Glutamatergic neuron (in vitro differentiated cells): ENCODE results near the gene ARL5C. TPM values are rescaled to one million over a fixed set of nuclear protein-coding genes. Genes with fewer than 3 reads are reported as not detected.

ENCODE experiments used
- DNase-seq: peaks from one replicate; pipeline ENCODE4 v3.0.0; 2022
- H3K27ac Mint-ChIP-seq: one replicate; pipeline ENCODE4 v1.8.0; 2020; ENCODE audit warnings: mild to moderate bottlenecking, mixed read lengths, inconsistent platforms; ENCODE audit not compliant: unreplicated experiment
- H3K27me3 Mint-ChIP-seq: one replicate; pipeline ENCODE4 v1.8.0; 2020; ENCODE audit warnings: mild to moderate bottlenecking, moderate library complexity, mixed read lengths, inconsistent platforms; ENCODE audit not compliant: unreplicated experiment
- H3K36me3 Mint-ChIP-seq: one replicate; pipeline ENCODE4 v1.8.0; 2020; ENCODE audit warnings: mild to moderate bottlenecking, mixed read lengths, inconsistent platforms; ENCODE audit not compliant: unreplicated experiment
- H3K4me1 Mint-ChIP-seq: one replicate; pipeline ENCODE4 v1.8.0; 2020; ENCODE audit warnings: mild to moderate bottlenecking, low read depth, mixed read lengths, inconsistent platforms; ENCODE audit not compliant: unreplicated experiment
- H3K4me3 Mint-ChIP-seq: one replicate; pipeline ENCODE4 v1.8.0; 2020; ENCODE audit warnings: mild to moderate bottlenecking, mixed read lengths, inconsistent platforms; ENCODE audit not compliant: unreplicated experiment
- H3K9me3 Mint-ChIP-seq: one replicate; pipeline ENCODE4 v1.8.0; 2020; ENCODE audit warnings: mild to moderate bottlenecking, moderate library complexity, mixed read lengths, inconsistent platforms; ENCODE audit not compliant: unreplicated experiment
- total RNA-seq: library from RNA; stranded (reverse); fragmentation: NEBNext Ultra II Directional; extraction: Animal tissue kit (Norgen Biotek cat#: 25700); gene quantifications from one replicate; pipeline ENCODE4 v1.2.1, GENCODE V29; 2021; ENCODE audit not compliant: unreplicated experiment
- TF ChIP-seq, protein P1 (sequence below): fragments of 200-600 bp; sonication (generic); IDR thresholded peaks from one replicate; pipeline ENCODE4 v1.5.0; 2021; ENCODE audit not compliant: partially characterized antibody, unreplicated experiment

The ARL5C gene
- total RNA-seq, 1 donor from 2014 or later = not detected

GRCh38 chr17:39173080-39173479 lies 7.1 kb upstream of the ARL5C start:
- H3K36me3 Mint-ChIP-seq = peaks cover 6% of the 10 kb centered on the region
- TF ChIP-seq, protein P1, sequence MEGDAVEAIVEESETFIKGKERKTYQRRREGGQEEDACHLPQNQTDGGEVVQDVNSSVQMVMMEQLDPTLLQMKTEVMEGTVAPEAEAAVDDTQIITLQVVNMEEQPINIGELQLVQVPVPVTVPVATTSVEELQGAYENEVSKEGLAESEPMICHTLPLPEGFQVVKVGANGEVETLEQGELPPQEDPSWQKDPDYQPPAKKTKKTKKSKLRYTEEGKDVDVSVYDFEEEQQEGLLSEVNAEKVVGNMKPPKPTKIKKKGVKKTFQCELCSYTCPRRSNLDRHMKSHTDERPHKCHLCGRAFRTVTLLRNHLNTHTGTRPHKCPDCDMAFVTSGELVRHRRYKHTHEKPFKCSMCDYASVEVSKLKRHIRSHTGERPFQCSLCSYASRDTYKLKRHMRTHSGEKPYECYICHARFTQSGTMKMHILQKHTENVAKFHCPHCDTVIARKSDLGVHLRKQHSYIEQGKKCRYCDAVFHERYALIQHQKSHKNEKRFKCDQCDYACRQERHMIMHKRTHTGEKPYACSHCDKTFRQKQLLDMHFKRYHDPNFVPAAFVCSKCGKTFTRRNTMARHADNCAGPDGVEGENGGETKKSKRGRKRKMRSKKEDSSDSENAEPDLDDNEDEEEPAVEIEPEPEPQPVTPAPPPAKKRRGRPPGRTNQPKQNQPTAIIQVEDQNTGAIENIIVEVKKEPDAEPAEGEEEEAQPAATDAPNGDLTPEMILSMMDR = no peak
- H3K27me3 Mint-ChIP-seq = peaks cover 8% of the 10 kb centered on the region
- H3K4me3 Mint-ChIP-seq = no peak overlapping the region
- H3K9me3 Mint-ChIP-seq = peaks cover 8% of the 10 kb centered on the region
- no peak overlapping the region for H3K27ac Mint-ChIP-seq
- peaks cover 14% of the 10 kb centered on the region for H3K4me1 Mint-ChIP-seq
- no peak for DNase-seq

DNA sequence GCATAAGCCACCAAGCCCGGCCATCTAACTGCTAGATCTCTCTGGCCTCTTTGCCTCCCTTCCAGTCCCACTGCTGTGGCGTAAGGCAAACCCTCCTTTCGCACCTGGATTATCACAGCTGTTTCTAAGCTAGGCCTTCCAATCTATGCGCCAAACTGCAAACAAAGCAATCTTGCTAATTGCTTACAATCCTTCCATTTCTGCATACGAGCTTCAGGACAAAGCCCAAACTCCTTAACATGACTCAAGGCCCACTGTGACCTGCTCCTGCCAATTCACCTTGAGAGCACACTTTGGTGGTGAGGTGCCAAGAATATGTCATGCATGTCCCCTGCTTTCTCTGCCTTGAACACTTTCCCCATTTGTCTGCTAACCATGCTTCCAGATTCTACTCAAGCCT lies 6.0 kb upstream of the ARL5C start:
- H3K27me3 Mint-ChIP-seq = peaks cover 8% of the 10 kb centered on the region
- peaks cover 8% of the 10 kb centered on the region for H3K9me3 Mint-ChIP-seq
- peaks cover 21% of the 10 kb centered on the region for H3K4me1 Mint-ChIP-seq
- no peak overlapping the region for H3K4me3 Mint-ChIP-seq
- H3K27ac Mint-ChIP-seq = no peak overlapping the region
- TF ChIP-seq, protein P1 = no peak
- DNase-seq = no peak
- no peaks in the 10 kb centered on the region for H3K36me3 Mint-ChIP-seq

GRCh38 chr17:39170558-39170957 lies 4.6 kb upstream of the ARL5C start:
- Mint-ChIP-seq H3K4me1 (peaks cover 26% of the 10 kb centered on the region), H3K4me3 (no peak overlapping the region)
- TF ChIP-seq, protein P1 = no peak

DNA sequence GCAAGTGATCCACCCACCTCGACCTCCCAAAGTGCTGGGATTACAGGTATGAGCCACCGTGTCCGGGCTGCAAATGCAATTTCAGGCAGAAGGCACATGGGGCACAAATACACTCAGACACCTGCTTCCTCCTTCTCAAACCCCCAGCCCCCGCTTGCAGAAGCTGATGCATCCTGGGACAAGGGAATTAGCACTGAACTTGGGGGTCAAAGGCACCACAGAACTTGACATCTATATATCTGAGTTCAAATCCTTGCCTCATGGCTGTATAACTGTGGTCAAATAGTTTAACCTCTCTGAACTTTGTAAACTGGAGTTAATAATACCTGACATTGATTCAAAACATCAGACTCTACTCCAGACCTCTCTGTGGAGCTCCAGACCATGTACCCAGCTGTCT lies 4.1 kb upstream of the ARL5C start:
- Mint-ChIP-seq H3K4me1 (peaks cover 26% of the 10 kb centered on the region), H3K9me3 (peaks cover 8% of the 10 kb centered on the region), H3K27me3 (peaks cover 8% of the 10 kb centered on the region), H3K4me3 (no peak overlapping the region), H3K27ac (no peak overlapping the region), H3K36me3 (no peaks in the 10 kb centered on the region)
- no peak for DNase-seq
- TF ChIP-seq, protein P1 = no peak

More at GRCh38 chr17:39170558-39170957, 4.6 kb upstream of the ARL5C start:
- H3K27ac Mint-ChIP-seq = no peak overlapping the region
- H3K9me3 Mint-ChIP-seq = peaks cover 8% of the 10 kb centered on the region
- H3K36me3 Mint-ChIP-seq = no peaks in the 10 kb centered on the region
- DNase-seq = no peak
- peaks cover 8% of the 10 kb centered on the region for H3K27me3 Mint-ChIP-seq

GRCh38 chr17:39169518-39169917 lies 3.6 kb upstream of the ARL5C start:
- peaks cover 24% of the 10 kb centered on the region for H3K4me1 Mint-ChIP-seq
- DNase-seq = no peak
- TF ChIP-seq, protein P1 = no peak
- peaks cover 8% of the 10 kb centered on the region for H3K9me3 Mint-ChIP-seq
- peaks cover 13% of the 10 kb centered on the region for H3K27me3 Mint-ChIP-seq
- no peak overlapping the region for H3K27ac Mint-ChIP-seq
- no peaks in the 10 kb centered on the region for H3K36me3 Mint-ChIP-seq
- no peak overlapping the region for H3K4me3 Mint-ChIP-seq
